Nephron (organoid): ENCODE data around the gene TBX5.

ENCODE experiments used
- H3K27ac Mint-ChIP-seq, 3 experiments: 2 replicates each; pipeline ENCODE4 v1.8.0; 2020; ENCODE audit warnings: mixed read lengths in 3 of 3, mild to moderate bottlenecking in 2 of 3, moderate library complexity in 1 of 3
- H3K27me3 Mint-ChIP-seq: 2 replicates; pipeline ENCODE4 v1.8.0; 2021; ENCODE audit warnings: low read depth, mild to moderate bottlenecking, moderate library complexity, mixed read lengths
- H3K36me3 Mint-ChIP-seq: 2 replicates; pipeline ENCODE4 v1.8.0; 2020; ENCODE audit warnings: low read depth, mixed read lengths
- H3K4me1 Mint-ChIP-seq: 2 replicates; pipeline ENCODE4 v1.8.0; 2020; ENCODE audit warnings: mixed read lengths
- H3K4me3 Mint-ChIP-seq, 3 experiments: 2 replicates each; pipeline ENCODE4 v1.8.0; 2020; ENCODE audit warnings: mild to moderate bottlenecking in 3 of 3, mixed read lengths in 3 of 3, moderate library complexity in 2 of 3
- H3K9me3 Mint-ChIP-seq: 2 replicates; pipeline ENCODE4 v1.8.0; 2020; ENCODE audit warnings: mixed read lengths
- TF ChIP-seq, protein P1 (sequence below), 3 experiments: fragments of 200-600 bp; sonication (generic); IDR thresholded peaks; one replicate each; pipeline ENCODE4 v1.5.0; 2021; ENCODE audit warnings: antibody characterized with exemption in 3 of 3; ENCODE audit not compliant: unreplicated experiment in 3 of 3

Gene TBX5

GRCh38 chr12:114404083-114404925 lies 1.6 kb downstream of the TBX5 start:
- H3K9me3 Mint-ChIP-seq, result no peaks in the 10 kb centered on the region
- no peaks in the 10 kb centered on the region for H3K36me3 Mint-ChIP-seq
- H3K27me3 Mint-ChIP-seq, result peaks cover 100% of the 10 kb centered on the region
- H3K4me3 Mint-ChIP-seq, result no peak overlapping the region
- peaks cover 12% of the 10 kb centered on the region for H3K4me1 Mint-ChIP-seq
- TF ChIP-seq, protein P1, sequence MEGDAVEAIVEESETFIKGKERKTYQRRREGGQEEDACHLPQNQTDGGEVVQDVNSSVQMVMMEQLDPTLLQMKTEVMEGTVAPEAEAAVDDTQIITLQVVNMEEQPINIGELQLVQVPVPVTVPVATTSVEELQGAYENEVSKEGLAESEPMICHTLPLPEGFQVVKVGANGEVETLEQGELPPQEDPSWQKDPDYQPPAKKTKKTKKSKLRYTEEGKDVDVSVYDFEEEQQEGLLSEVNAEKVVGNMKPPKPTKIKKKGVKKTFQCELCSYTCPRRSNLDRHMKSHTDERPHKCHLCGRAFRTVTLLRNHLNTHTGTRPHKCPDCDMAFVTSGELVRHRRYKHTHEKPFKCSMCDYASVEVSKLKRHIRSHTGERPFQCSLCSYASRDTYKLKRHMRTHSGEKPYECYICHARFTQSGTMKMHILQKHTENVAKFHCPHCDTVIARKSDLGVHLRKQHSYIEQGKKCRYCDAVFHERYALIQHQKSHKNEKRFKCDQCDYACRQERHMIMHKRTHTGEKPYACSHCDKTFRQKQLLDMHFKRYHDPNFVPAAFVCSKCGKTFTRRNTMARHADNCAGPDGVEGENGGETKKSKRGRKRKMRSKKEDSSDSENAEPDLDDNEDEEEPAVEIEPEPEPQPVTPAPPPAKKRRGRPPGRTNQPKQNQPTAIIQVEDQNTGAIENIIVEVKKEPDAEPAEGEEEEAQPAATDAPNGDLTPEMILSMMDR (IDR thresholded peaks at IDR 0.05; ENCODE audit: unreplicated experiment in 3 of 3), result no peak
- H3K27ac Mint-ChIP-seq, result no peak overlapping the region

DNA sequence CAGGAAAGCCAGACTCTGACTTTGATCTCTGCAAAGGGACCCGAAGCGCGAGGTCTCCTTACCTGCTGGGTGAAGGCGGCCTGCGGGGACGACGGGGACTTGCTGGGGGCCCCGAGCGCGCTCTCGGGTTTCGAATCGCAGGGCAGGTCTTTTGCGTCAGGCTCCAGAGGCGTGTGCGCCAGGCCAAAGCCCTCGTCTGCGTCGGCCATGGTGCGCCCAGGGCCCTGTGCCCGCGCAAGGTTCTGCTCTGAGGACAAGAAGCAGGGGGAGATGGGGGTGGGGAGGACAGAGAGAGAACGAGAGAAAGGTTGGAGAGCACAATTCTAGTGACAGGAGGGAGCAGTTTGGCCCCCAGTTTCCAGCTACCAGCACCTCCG lies 2.3 kb downstream of the TBX5 start:
- Mint-ChIP-seq H3K9me3 (no peaks in the 10 kb centered on the region), H3K36me3 (no peaks in the 10 kb centered on the region), H3K4me1 (peaks cover 10% of the 10 kb centered on the region), H3K4me3 (no peak overlapping the region), H3K27me3 (peaks cover 100% of the 10 kb centered on the region), H3K27ac (no peak overlapping the region)
- TF ChIP-seq, protein P1 (IDR thresholded peaks at IDR 0.05; ENCODE audit: unreplicated experiment in 3 of 3), result no peak

DNA sequence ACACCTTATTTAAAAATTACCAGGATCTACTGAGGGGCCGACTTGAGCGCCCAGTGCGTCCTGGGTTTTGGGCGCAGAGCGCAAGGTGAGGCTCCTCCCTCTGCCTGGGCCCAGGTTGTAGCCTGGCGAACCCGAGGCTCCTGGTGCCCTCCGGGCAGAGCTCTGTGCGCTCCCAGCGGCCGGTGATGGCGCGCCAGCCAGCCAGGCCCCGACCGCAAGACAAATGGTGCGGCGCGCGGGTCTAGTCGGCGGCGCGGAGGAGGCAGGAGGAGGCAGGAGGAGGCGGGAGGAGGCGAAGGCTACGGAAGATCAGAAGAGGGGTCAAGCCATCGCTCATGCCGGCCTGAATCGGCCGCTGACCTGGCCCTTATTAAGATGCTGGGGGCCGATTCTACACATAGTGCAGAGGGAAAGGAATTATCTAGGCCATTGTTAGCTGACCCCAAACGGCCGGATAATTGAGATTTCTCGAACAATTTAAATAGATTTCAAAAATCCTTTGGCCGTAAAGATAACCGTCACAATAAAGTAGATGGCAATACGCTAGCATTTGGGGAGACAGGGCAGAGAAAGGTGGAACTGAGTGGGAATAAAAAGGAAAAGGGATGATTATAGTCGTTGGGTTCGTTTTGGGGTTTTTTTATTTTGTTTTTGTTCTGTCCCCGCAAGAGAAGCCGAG lies 2.8 kb downstream of the TBX5 start:
- peaks cover 8% of the 10 kb centered on the region for H3K4me1 Mint-ChIP-seq
- H3K27ac Mint-ChIP-seq, result no peak overlapping the region
- peaks cover 100% of the 10 kb centered on the region for H3K27me3 Mint-ChIP-seq

DNA sequence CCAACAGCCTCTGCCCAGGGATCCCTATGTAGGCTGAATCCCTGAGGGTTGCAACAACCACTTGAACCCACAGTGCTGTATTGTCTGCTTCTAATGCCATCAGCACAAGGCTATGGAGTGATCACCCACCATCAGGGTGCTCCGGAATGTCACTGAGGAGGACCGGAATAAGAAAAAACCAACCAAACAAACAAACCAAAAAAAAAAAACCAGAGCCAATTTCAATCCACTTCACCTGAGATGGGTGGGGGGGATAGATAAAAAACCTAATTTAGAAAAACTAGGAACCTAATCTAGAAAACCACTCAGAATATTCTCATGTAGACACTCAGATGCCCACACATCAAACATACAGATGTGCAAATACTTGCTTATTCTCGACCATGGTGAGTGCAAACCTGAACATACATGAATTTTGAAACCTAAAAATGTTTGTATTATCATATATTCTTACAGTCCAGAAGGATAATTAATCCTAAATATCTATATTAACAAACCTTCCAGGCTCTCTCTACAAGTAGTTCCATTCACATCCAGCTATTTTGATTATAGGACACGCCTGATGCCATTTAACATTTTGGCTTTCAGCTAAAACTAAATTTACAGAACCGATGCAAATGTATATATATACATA lies 3.7 kb downstream of the TBX5 start:
- no peaks in the 10 kb centered on the region for H3K9me3 Mint-ChIP-seq
- H3K4me3 Mint-ChIP-seq, result no peak overlapping the region
- H3K36me3 Mint-ChIP-seq, result no peaks in the 10 kb centered on the region
- TF ChIP-seq, protein P1 (IDR thresholded peaks at IDR 0.05; ENCODE audit: unreplicated experiment in 3 of 3), result no peak
- no peak overlapping the region for H3K27ac Mint-ChIP-seq
- H3K4me1 Mint-ChIP-seq, result peaks cover 8% of the 10 kb centered on the region
- H3K27me3 Mint-ChIP-seq, result peaks cover 100% of the 10 kb centered on the region

More for the DNA sequence above, 2.8 kb downstream of the TBX5 start:
- H3K9me3 Mint-ChIP-seq, result no peaks in the 10 kb centered on the region
- H3K36me3 Mint-ChIP-seq, result no peaks in the 10 kb centered on the region
- TF ChIP-seq, protein P1 (IDR thresholded peaks at IDR 0.05; ENCODE audit: unreplicated experiment in 3 of 3), result peak in 2 of 3 experiments; percentile 29 to 35
- H3K4me3 Mint-ChIP-seq, result no peak overlapping the region

DNA sequence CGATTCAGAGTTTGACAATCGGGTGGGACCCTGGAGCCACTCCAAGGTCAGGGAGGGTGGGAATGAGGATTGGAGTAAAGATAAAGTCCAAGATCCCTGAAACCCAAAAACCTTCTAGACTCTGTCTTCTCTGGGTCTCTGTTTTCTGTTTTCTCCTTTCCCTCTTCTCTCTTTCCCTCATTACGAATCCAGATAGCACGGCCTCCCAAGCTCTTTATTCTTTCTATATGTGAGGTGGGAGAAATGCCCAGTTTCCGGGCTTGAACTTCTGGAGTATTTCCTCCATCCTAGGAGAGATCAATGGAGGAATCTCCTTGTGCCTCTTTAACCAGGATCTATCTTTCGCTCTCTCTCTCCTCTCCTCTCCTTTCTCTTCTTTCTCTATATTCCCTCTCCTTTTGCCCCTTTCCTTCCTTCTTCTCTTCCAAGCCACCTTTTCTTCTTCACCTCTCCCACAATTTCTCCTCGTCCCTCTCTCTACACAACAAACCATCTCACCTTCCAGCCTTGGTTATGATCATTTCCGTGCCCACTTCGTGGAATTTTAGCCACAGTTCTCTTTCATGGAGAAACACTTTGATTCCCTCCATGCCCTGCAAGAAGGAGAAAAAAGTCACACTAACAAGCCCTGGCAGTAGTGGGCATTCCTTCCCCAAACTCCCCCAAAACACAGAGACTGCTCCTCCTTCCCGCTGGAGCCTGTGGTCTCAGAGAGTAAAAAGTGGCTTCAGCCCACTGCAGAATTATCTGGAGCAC lies 4.4 kb downstream of the TBX5 start:
- H3K27ac Mint-ChIP-seq, result no peak overlapping the region
- H3K4me1 Mint-ChIP-seq, result peaks cover 8% of the 10 kb centered on the region
- TF ChIP-seq, protein P1 (IDR thresholded peaks at IDR 0.05; ENCODE audit: unreplicated experiment in 3 of 3), result no peak
- peaks cover 100% of the 10 kb centered on the region for H3K27me3 Mint-ChIP-seq
- H3K4me3 Mint-ChIP-seq, result no peak overlapping the region
- no peaks in the 10 kb centered on the region for H3K36me3 Mint-ChIP-seq
- no peaks in the 10 kb centered on the region for H3K9me3 Mint-ChIP-seq
